ENCODE results near the gene PNPLA7. TPM values are rescaled to one million over a fixed set of nuclear protein-coding genes. Genes with fewer than 3 reads are reported as not detected.

Gene PNPLA7
- total and polyA plus RNA-seq, 2 of the 8 experiments (the other 6 are each of a cell fraction or from before 2014, with no cell fraction given): 0.35 to 0.47 TPM

DNA sequence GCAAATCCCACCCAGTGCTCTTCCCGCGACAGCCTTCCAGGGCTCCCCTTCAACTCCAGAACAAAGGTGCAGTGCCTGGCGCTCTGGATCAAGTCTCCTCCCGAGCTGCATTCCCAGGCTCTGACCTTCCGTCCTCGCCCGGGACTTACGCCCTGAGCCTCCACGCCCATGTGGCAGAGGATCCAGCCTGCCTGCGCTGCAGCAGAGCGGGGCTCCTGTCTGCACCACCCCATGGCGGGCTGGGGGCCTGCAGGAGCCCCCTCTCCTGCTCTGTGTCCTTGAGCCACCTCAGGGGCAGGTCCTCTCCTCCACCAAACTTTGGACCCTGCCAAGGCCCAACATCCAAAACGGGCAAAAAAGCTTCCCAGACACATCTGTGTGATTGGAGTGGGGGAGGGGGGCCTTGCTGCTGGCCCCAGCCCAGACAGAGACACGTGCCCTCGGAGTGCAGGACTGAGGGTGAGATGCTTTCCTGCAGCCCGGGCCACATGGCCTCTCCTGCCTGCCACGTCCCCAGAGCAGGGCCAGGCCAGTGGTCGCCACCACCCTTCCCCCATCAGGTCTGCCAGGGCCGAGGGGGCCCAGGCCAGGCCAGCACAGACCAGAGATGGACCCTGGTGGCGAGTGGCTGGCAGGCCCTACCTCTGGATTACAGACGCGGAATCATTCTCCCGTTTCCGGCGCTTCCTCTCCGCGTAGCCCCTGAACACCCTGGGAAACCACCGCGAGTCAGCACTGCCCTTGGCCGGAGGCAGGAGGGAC lies 95.4 kb downstream of the PNPLA7 start:
- Histone ChIP-seq H3K4ac (replicated peaks; ENCODE audit: insufficient read length, low read depth, low read length) (no peak overlapping the region), H4K5ac (ENCODE audit: insufficient read length, low read depth, low read length) (no peak overlapping the region), H2BK20ac (ENCODE audit: low read length) (no peak overlapping the region), H4K91ac (replicated peaks; ENCODE audit: insufficient read length, low read length) (peak overlapping the region; percentile 5), H2AK5ac (ENCODE audit: low read depth, low read length) (no peak overlapping the region; the same call in 1 of the 2 replicates), H3K14ac (ENCODE audit: insufficient read length) (no peak overlapping the region), H3K27ac (ENCODE audit: low read depth, low read length) (0 out of 2 replicates have a peak overlapping the region, but pooled peaks have one; percentile 30), H3K56ac (replicated peaks; ENCODE audit: insufficient read length, low read depth, low read length) (peak overlapping the region; percentile 73), H3K36me3 (ENCODE audit: control insufficient read depth in 2 of 4, insufficient read depth in 4 of 4, low read length in 3 of 4) (peaks cover 0 to 14% (median 7%) of the 10 kb centered on the region in 4 experiments; a peak in 7 of 8 replicates), H4K20me1 (replicated peaks in 1 of 2; ENCODE audit: control insufficient read depth in 1 of 2, insufficient read depth in 2 of 2, low read length in 2 of 2) (peaks cover 0 to 13% of the 10 kb centered on the region in 2 experiments), H2BK15ac (ENCODE audit: low read length) (peak overlapping the region; percentile 92; the same call in 1 of the 2 replicates), H3K9me3 (ENCODE audit: insufficient read depth in 2 of 2, low read depth in 1 of 2, low read length in 1 of 2) (no peaks in the 10 kb centered on the region), H3K79me1 (ENCODE audit: low read depth, low read length) (peaks cover 3% of the 10 kb centered on the region; the same call in 1 of the 2 replicates), H3K4me1 (replicated peaks in 1 of 4; ENCODE audit: control insufficient read depth in 3 of 4, insufficient read depth in 4 of 4, low read length in 3 of 4) (peaks cover 0 to 25% (median 18%) of the 10 kb centered on the region in 4 experiments; a peak in 6 of 7 replicates), H3K4me3 (ENCODE audit: extremely low read depth in 1 of 4, insufficient read depth in 2 of 4, low read depth in 3 of 4, low read length in 4 of 4) (peak overlapping the region; percentile 23 to 56 (median 29); a peak in 7 of 8 replicates), H3K79me2 (ENCODE audit: control insufficient read depth in 1 of 2, insufficient read depth in 2 of 2, low read length in 2 of 2) (no peaks in the 10 kb centered on the region; a peak in 1 of 4 replicates), H3K18ac (ENCODE audit: extremely low read depth, low read length) (peak overlapping the region; percentile 83), H3K4me2 (ENCODE audit: insufficient read depth in 1 of 2, low read depth in 2 of 2, low read length in 2 of 2) (peak overlapping the region; percentile 56 to 67), H2BK120ac (replicated peaks; ENCODE audit: low read depth, low read length) (no peak overlapping the region), H3K9ac (replicated peaks in 1 of 4; ENCODE audit: extremely low read depth in 1 of 4, low read depth in 3 of 4, low read length in 3 of 4) (peak overlapping the region in 1 of 4 experiments; percentile 46; a peak in 2 of 7 replicates), H4K8ac (ENCODE audit: extremely low read depth, insufficient read depth, low read length) (peak overlapping the region; percentile 57), H3K23me2 (ENCODE audit: low read depth, low read length) (peaks cover 13% of the 10 kb centered on the region; the same call in 1 of the 2 replicates), H3K23ac (ENCODE audit: insufficient read length) (no peak overlapping the region), H3K27me3 (replicated peaks in 1 of 4; ENCODE audit: control insufficient read depth in 3 of 4, extremely low read depth in 1 of 4, insufficient read depth in 3 of 4, low read length in 3 of 4) (peaks cover 0 to 4% (median 0%) of the 10 kb centered on the region in 4 experiments; a peak in 3 of 7 replicates), H2BK5ac (ENCODE audit: low read depth, low read length) (peak overlapping the region; percentile 71; the same call in 1 of the 2 replicates), H2AFZ (ENCODE audit: low read length) (no peak overlapping the region), H2BK12ac (ENCODE audit: low read depth, low read length) (peak overlapping the region; percentile 50; the same call in 1 of the 2 replicates)
- DNase-seq (ENCODE audit: low read depth in 1 of 2, low spot score in 2 of 2) (no peak), FAIRE-seq (no peak)
- peak; percentile 44; the same call in 1 of the 2 replicates for TF ChIP-seq MAX (IDR thresholded peaks at IDR 0.05)
- no peak for TF ChIP-seq BRCA1 (IDR thresholded peaks at IDR 0.05; ENCODE audit: low read depth, low read length)
- peak in 1 of 2 experiments; percentile 4; a peak in 1 of 4 replicates for TF ChIP-seq HDAC2 (IDR thresholded peaks at IDR 0.05; ENCODE audit: borderline replicate concordance in 1 of 2, low read depth in 2 of 2, low read length in 2 of 2)
- POLR2A ChIA-PET (ENCODE audit: partially characterized antibody): interaction anchor here (0.8 to 3.6 kb wide), 4 partner anchors 11 to 214 kb away, joined by 3 to 28 read pairs (median 4); partner anchors contain the start of gene TUBB4B
- 72% methylated on average over 29 of the region's 30 CpGs; no CpG with 5 or more reads in 1 of the 2 experiments for WGBS, 2 experiments (ENCODE audit: extremely low coverage in 1 of 2, insufficient coverage in 1 of 2, insufficient read length in 1 of 2, insufficient replicate concordance in 2 of 2, low coverage in 1 of 2, low lambda C conversion rate in 2 of 2, missing lambda C conversion rate in 1 of 2)
- CTCF ChIA-PET (ENCODE audit: partially characterized antibody): interaction anchor here (1.4 kb wide), 1 partner anchor 10 kb away, joined by 5 read pairs; no protein-coding TSS in a partner anchor

All from H1 (cell line).